Measurements from ENCODE around the gene NUDCD2. TPM values are rescaled to one million over a fixed set of nuclear protein-coding genes. Genes with fewer than 3 reads are reported as not detected.
"Not testable (repeated sequence)": the region's sequence is repeated elsewhere in the genome, so short reads cannot be mapped to it uniquely, and the experiment has no call there.

Gene NUDCD2
- total RNA-seq, 1 donor from 2014 or later = 11.8 TPM

DNA sequence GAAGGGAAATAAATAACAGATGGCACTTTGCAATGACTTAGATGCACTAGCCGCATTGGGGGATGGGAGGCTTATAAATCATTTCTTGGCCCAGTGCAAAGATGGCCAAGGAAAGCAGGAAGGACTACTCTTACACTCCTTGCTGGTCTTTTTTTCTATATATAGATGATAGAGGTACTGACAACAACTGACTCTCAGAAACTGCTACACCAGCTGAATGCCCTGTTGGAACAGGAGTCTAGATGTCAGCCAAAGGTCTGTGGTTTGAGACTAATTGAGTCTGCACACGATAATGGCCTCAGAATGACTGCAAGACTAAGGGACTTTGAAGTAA, 20.8 kb downstream of the NUDCD2 start:
- no peak for ATAC-seq
- no peak for DNase-seq (ENCODE audit: missing footprints)
- intact Hi-C loops (cut with DNase I) = no loop called here

- ATAC-seq (peak; percentile 98), DNase-seq (ENCODE audit: missing footprints) (peak; percentile 96)
- intact Hi-C loops (cut with DNase I) = loop anchor here (2.0 kb wide), 2 partner anchors 21 to 65 kb away; no protein-coding TSS in a partner anchor
Observed at GRCh38 chr5:163437309-163438182, 22.4 kb downstream of the NUDCD2 start, which contains the start of gene CCNG1. Gene CCNG1, plus strand, starts transcription at chr5:163437595. Its CDS starts 1,662 bp downstream, at chr5:163439257.

DNA sequence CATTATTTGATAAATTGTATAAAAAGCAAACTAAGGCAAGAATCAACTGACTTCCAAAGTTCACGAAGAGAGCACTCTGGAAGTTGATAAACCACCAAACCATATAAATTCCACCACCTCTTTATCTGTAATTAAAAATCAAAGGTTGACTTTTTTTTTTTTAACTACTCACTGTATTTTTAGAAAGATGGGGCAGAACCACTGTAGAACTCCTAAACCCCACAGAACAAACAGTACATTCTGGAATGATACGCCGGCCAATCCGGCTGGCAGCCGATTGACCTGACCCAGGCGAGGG, 22.9 kb downstream of the NUDCD2 start:
- intact Hi-C loops (cut with DNase I) = loop anchor here (2.0 kb wide), 2 partner anchors 22 to 66 kb away; no protein-coding TSS in a partner anchor
- DNase-seq (ENCODE audit: missing footprints) (no peak), ATAC-seq (no peak)

DNA sequence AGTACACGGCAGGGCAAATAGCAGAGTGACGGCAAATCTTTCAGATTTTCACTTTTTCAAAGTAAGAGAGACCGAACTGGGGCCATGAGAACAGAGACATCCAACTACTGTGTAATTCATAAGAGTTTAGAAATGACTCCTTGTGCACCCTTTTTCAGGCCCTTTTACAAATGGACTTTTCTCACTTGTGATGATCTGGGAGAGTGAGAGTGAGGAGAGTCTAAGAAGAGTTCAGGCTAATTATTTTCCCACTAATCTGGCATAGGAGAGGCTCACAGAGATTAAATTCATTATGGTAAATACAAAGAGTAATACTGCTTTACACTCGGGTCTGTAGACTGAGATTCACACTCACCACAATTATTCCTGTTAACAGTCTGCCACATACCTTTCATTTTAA, 23.4 kb downstream of the NUDCD2 start:
- ATAC-seq (no peak), DNase-seq (ENCODE audit: missing footprints) (no peak)
- intact Hi-C loops (cut with DNase I) = loop anchor here (2.0 kb wide), 2 partner anchors 22 to 66 kb away; no protein-coding TSS in a partner anchor

DNA sequence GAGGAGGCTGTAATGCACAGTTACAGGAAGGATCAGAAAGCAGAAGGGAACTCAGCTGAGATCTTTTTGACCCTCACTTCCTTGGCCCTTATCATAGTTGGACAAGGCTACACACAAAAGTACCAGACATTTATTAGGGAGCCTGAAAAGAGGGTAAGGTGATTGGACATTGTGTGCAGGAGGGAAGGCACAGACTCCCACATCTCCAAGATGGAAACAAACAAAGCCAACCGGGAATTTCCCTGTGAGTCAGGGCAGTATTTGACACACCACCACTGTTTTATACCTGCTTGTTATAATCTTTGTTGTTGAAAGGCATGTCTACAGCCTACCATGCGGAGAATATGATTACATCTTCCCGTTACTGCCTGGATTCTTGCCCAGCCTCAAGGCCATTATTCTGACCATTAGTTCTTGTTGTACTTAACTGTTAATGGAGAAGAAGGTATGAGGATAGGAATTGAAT, 25.5 kb downstream of the NUDCD2 start:
- DNase-seq (ENCODE audit: missing footprints) = no peak

GRCh38 chr5:163433271-163433670, 26.6 kb downstream of the NUDCD2 start:
- ATAC-seq = no peak
- no peak for DNase-seq (ENCODE audit: missing footprints)
- intact Hi-C loops (cut with DNase I) = no loop called here

More for the DNA sequence above, 25.5 kb downstream of the NUDCD2 start:
- intact Hi-C loops (cut with DNase I) = no loop called here
- no peak for ATAC-seq

GRCh38 chr5:163432544-163432943, 27.4 kb downstream of the NUDCD2 start:
- no peak for ATAC-seq
- DNase-seq (ENCODE audit: missing footprints) = no peak
- intact Hi-C loops (cut with DNase I) = no loop called here

- DNase-seq (ENCODE audit: missing footprints); intact Hi-C loops (cut with DNase I); ATAC-seq: not testable (repeated sequence)
Observed at GRCh38 chr5:163426128-163426527, 33.8 kb downstream of the NUDCD2 start.

GRCh38 chr5:163424836-163425235, 35.1 kb downstream of the NUDCD2 start:
- no peak for DNase-seq (ENCODE audit: missing footprints)
- intact Hi-C loops (cut with DNase I) = no loop called here
- ATAC-seq = no peak

DNA sequence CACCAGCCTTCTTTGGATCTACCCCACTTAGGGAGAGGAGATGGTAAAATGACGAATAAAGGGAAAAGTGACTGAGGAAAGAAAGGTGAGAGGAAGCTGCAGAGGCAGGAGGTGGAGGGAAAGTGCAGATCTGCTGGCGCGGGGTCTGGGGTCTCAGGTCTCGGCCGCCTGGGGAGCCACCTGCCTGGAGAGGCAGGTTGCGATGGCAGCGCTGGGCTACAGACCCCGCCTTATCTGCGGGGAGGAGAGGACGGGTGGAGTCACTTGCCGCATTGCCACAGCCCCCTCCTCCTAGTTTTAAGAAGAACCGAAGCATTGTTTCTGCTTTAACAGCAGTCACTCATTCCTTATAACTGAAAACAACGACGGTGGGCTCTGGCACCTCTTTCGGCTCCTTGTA, 44.2 kb downstream of the NUDCD2 start:
- ATAC-seq; intact Hi-C loops (cut with DNase I); DNase-seq (ENCODE audit: missing footprints): not testable (repeated sequence)

DNA sequence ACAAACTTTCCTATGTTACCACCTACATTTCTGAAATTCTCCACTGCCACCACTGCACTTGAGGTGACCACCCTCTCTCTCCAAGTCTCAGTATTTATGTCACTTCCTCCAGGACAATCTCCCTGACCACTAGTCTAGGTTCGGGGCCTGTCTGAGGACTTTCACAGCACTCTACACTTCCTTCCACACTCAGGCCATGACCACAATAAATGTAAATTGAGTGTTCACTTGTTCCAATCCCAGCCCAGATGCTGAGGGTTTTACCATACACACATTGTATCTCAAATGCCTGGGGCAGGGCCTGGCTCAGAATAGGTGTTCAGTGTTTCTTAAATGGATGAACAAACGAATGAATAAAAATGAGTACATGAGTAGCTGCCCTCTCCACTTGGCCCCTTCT, 49.4 kb downstream of the NUDCD2 start:
- DNase-seq (ENCODE audit: missing footprints) (no peak), ATAC-seq (no peak)
- intact Hi-C loops (cut with DNase I) = no loop called here

GRCh38 chr5:163409384-163409783, 50.5 kb downstream of the NUDCD2 start:
- no peak for ATAC-seq
- intact Hi-C loops (cut with DNase I) = no loop called here
- no peak for DNase-seq (ENCODE audit: missing footprints)

DNA sequence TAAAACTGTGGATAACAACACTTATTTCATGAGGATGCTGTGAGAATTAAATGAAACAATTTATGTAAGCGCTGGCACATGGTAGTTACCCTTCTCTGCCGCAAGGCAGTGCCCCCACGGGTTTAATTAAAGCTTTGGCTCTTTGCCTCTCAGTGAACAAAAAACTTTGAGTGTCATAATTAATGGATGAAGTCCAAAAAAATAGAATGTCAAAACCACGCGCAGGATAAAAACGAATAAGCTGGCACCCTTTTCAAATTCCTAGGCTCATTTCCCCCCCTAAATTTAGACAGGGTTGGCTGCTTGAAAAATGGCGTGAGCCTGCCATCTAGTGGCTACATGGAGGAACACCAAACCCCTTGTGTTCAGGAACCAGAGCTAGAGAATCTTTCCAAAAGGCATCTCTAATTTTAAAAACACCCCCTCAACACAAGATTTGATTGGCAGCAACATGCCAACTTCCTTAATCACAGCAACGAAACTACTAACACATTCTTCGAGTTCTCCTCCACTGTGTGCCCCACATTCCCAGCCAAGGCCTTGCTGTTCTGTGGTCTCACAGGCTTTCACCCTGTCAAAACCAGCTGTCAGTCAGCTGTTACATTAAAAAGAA, 51.5 kb downstream of the NUDCD2 start:
- DNase-seq (ENCODE audit: missing footprints) (no peak), ATAC-seq (peak; percentile 85)
- intact Hi-C loops (cut with DNase I) = no loop called here

DNA sequence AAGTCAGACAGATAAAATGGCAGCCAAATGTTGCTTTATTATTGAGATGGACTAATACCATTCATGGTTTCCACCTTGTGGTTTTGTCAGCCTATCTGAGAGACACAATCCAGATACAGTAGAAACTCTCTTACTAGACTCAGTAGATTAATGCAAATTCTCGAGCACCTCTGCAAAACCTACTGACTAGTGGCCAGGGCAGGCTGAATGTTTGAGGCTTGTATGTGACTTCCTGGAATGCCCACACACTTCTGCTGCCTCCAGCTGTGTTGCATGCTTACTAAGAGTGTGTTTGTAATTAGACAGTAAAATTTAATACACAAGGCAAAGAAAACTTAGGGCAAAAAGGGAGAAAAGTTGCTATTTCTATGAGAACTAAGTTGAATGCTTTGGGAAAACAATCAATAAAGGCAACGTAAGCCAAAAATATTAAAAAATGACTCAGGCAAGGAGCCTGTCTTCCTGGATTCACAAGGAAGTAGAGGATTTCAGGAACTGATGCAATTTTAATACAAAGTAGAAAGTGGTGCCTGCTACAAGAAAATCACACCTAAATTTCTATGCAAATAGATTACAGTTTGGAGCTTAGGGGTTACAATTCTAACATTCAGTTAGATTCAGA, 52.8 kb downstream of the NUDCD2 start:
- intact Hi-C loops (cut with DNase I) = no loop called here
- ATAC-seq = no peak
- no peak for DNase-seq (ENCODE audit: missing footprints)

GRCh38 chr5:163404364-163405173, 55.3 kb downstream of the NUDCD2 start:
- DNase-seq (ENCODE audit: missing footprints) (no peak), ATAC-seq (no peak)
- intact Hi-C loops (cut with DNase I) = no loop called here

DNA sequence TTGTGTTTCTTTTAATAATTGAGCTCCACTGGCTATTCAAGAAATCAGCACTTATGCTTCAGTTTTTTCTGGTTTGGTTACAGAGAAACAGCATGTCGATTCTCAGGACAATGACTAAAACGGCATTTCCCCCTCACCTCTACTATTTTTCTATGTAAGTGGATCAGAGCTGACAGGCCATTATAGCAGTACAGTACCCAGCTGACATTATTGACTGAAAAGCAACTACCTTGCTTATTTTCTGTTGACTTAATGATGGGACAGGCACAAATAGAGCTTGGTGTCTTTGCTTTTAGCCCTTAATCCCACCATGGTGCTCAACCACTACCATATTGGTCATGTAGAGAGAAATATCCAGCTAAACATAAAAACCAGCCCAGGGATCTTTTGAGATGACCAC, 57.9 kb downstream of the NUDCD2 start:
- DNase-seq (ENCODE audit: missing footprints) = no peak
- no peak for ATAC-seq
- intact Hi-C loops (cut with DNase I) = no loop called here

GRCh38 chr5:163401271-163401670, 58.6 kb downstream of the NUDCD2 start:
- intact Hi-C loops (cut with DNase I) = no loop called here
- no peak for ATAC-seq
- no peak for DNase-seq (ENCODE audit: missing footprints)

- intact Hi-C loops (cut with DNase I) = no loop called here
- DNase-seq (ENCODE audit: missing footprints) = no peak
- no peak for ATAC-seq
Observed at GRCh38 chr5:163399923-163400322, 60.0 kb downstream of the NUDCD2 start.

GRCh38 chr5:163397354-163397753, 62.5 kb downstream of the NUDCD2 start:
- no peak for ATAC-seq
- no peak for DNase-seq (ENCODE audit: missing footprints)

More at GRCh38 chr5:163397354-163397753, 62.5 kb downstream of the NUDCD2 start:
- intact Hi-C loops (cut with DNase I) = no loop called here

All from Right ventricle myocardium inferior (tissue), 1 donor.